GM19467 (cell line): ENCODE results near the gene AJAP1.

Experiments
- ATAC-seq: cut with Tn5 transposase; IDR thresholded peaks from one replicate; pipeline ENCODE4 v1.9.1; 2021; ENCODE audit warnings: mild to moderate bottlenecking, moderate library complexity; ENCODE audit not compliant: unreplicated experiment

The AJAP1 gene

DNA sequence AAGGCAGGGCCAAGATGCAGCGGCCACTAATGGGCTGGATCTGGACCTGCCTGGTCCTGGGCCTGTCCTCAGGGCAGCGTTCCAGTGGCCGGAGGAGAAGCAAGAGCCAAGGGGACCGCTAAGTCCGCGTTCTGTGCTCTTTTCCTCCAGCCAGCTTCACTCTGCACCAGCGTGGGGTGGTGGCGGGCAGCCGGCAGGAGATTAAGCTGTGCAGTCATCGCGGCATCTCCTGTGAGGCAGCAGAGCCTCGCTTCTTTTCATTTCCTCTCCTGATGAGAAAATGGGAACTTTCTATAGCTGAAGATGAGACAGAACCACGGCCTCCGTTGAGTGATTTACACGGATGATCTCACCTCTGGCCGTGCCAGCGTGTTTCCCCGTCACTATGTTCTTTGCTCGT, 43.4 kb downstream of the AJAP1 start:
- no peak for ATAC-seq

DNA sequence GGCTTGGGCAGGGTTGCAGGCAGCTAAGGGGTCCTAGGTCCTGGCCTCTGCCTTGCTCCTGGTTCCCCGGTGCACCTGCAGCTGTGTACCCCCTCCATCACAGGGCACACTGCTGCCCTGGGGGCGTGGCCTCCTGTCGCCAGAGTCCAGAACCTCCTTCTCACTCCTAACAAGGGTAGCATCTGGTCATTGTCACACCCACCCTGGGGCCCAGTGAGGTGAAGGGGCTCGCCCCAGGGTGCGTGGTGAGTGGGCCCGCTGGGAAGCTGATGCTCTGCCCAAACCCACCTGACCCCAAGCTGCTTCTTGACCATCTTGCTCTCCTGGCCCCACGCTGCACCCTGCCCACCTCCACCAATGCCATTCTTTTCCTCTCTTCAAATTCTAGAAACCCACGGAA, 44.5 kb downstream of the AJAP1 start:
- no peak for ATAC-seq

DNA sequence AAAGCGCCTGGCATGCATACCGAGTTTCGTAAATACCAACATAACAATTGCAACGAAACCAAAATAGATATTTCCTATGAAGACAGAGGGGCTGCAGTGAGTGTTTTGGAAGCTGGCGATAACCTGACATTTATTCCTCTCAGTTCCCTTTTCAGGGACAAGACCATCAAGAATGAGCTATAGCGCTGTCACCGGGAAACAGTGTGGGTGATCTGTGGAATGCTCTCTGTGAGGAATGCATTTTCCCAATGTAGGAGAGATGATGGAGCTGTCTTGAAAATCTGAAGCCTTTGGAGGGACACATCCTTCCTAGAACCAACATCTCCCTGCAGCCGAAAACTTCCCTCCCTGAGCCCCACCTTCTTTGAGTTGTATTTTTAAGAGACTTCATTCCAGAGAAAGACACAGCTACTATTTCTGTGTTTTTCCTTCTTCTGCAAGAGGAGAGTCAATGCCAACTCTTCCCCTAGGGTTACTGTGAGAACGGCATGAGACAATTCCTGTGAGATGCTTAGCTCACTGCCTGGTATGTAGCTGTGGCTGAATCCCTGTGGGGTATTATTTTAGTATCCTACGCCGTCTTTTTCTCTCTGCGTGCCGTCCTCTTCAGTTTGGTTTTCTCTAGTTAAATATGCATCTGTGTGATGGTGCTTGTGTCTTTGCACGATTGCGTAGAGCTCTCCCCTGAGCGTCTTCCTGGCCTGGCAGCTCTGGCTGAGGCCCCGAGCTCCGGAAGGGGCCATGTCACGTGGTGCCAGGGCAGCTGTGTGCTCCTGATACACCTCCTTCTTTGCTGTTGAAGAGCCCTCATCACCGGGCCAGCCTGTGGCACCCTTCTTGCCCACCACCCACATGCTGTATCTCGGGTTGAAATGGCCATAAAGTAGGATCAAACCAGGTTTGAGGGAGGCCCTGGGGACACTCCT, 45.2 kb downstream of the AJAP1 start:
- no peak for ATAC-seq

DNA sequence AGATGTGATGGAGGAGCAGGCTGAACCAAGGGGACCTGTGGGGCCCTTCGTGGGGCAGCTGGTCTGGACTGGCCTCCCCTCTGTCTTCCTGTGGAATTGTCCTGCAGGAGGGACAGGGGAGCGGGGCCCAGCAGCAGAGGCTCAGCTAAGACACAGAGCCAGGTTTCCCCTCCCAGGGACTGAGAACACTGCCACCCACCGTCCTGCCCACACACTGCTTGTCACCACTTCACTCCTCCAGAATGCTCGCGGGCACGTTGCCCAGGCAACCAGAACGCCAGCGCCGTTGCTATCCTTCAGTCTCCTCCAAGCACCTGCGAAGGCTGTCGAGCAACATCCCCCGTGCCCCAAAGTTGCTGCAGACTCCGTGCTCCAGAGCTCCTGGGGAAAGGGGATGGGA, 46.4 kb downstream of the AJAP1 start:
- ATAC-seq: no peak

DNA sequence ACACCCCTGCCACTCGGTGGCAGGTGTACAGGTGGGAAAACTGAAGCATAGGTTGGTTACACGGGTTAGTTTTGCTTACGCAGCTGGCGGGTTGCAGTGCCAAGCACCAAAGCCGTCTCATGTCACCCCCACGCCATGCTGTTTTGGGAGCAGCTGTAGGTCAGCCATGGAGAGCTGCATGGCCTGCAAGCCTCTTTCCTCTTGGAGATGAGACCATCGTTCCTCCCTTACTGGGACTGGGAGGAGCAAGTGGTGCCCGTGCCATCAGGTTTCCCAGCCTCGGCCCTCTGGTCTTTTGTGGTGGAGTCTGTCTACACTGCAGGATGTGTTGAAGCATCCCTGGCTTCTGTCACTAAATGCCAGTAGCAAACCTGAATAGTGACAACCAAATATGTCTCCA, 46.9 kb downstream of the AJAP1 start:
- no peak for ATAC-seq

DNA sequence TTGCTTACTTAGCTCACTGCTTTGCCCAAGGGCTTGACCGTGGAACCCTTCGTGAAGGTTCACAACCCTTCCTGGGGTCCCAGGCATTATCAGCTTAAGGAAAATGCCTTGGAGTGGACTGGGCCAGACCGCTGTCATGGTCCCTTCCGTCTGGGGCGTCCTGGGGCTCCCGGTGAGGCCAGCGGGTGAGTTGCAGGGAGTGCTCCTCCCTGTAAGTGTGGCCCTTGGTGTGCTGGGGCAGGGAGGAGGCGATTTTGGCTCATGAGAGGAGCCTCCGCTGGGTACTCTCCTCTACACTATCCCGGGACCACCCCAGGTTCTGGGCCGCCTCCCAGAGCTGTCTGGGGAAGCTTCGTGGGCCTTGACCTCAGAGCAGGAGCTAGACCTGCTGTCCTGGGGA, 48.1 kb downstream of the AJAP1 start:
- ATAC-seq: no peak

DNA sequence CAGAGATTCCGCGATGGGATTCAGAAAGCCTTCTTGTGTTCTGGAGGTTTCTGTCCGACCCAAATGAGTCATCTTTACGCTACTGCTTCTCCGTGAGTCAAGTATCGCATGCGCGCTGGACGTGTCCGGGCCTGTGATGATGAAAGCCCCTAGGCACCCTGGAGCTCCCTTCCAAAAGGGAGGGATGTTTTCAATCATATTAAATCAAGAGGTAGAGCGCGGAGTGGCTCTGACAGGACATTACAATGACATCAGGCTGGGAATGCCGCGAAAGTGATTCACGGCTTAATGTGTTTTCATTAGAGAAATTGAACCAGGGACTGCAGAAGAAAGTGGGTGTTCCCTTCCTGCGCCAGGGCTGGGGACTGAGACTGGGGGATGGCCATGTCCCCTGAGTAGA, 48.5 kb downstream of the AJAP1 start:
- ATAC-seq: no peak

DNA sequence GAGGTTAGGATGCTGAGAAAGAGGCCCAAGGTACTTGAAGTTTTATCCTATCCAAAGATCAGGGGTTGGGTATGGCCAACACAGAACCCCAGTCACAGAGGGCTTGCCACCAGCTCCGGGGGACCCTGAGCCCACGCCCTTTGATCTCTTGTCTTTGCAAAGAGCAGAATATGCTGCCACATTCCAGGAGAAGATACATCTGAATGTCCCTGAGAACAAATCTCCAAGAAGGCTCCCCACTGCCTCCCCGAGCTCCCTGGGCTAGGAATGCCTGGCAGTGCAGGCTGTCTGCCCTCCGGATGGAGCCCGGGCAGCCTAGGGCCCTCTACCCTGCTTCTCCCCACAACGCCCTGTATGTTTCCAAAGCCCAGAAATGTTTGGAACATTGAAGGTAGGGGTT, 49.2 kb downstream of the AJAP1 start:
- ATAC-seq: no peak

DNA sequence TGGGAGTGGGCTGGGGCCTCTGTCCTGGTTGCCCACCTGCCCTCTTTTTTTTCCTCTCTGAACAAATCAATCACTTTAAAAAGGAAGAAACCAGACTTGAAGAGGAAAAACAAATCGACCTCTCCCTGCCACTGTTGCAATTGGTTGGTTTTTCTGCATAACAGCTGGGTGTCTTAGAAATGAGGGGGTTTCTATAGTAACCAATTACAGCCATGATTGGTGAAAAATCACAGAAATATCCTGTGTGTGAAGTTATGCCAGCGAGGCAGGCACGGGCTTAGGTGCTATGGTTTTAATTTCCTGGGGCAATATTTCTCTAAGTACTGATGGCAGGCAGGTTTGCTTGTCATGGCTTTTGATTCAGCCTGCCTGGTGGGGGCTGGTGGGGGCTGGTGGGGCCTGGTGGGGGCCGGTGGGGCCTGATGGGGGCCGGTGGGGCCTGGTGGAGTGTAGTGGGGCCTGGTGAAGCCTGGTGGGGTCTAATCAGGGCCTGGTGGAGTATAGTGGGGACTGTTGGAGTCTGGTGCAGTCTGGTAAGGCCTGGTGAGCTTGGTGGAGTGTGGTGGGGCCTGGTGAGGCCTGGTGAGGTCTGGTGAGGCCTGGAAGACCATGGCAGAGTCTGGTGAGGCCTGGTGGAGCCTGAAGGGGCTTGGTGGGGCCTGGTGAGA, 54.6 kb downstream of the AJAP1 start:
- ATAC-seq: no peak

DNA sequence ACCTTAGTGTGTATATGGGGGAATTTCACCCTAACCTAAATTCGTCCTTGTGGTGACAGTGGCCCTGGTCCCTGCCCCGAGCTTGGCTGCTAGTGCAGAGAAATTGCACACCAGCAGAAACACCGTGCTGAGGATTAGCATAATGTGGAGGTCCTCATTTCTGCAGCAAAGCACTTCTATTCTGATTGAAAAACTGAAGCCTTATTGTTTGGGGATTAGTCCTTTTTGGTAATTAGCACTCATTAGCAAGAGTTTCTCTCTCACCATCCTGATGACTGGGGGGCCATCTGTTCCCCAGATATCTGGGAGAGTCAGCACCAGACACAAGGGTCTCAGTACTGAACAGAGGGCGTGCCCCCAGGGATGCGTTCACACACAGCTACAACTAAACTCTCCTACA, 55.2 kb downstream of the AJAP1 start:
- no peak for ATAC-seq

DNA sequence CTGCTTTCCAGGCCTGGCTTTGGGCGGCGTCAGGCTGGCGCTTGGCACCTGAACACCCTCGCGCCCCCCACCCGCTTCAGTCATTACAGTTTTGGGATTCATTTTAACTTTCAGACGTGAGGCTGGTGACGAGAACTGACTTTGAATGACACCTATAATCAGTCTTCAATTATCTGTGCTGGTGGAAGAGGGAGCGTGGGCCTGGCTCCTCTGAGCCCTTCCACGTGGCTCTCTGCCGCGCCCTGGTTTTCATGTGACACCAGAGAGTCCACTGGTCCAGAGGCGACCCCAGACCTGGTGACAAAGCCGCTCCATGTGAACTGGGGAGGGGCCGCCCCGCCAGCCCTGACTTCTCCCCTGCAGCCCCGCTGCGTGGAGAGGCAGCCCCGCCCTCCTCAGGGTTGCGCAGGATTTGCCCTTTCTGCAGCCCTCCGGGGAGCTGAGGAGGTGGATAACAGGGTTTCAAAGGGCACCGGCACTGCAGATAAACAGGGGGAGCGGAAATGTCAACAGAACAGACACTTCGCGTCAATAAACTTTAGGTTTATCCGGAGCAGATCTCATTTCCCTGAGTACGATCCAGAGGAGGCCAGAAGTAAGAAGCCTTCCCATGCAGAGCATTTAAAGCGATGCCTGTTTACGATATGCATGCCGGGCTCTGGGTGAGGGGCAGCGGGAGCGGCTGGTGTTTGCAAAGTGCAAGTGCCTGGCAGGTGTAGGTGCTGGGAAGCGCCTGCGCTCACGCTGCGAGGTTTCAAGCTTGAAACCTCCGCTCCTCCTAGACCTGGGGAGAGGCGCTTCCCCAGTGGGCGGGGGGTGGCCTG, 56.4 kb downstream of the AJAP1 start:
- no peak for ATAC-seq

DNA sequence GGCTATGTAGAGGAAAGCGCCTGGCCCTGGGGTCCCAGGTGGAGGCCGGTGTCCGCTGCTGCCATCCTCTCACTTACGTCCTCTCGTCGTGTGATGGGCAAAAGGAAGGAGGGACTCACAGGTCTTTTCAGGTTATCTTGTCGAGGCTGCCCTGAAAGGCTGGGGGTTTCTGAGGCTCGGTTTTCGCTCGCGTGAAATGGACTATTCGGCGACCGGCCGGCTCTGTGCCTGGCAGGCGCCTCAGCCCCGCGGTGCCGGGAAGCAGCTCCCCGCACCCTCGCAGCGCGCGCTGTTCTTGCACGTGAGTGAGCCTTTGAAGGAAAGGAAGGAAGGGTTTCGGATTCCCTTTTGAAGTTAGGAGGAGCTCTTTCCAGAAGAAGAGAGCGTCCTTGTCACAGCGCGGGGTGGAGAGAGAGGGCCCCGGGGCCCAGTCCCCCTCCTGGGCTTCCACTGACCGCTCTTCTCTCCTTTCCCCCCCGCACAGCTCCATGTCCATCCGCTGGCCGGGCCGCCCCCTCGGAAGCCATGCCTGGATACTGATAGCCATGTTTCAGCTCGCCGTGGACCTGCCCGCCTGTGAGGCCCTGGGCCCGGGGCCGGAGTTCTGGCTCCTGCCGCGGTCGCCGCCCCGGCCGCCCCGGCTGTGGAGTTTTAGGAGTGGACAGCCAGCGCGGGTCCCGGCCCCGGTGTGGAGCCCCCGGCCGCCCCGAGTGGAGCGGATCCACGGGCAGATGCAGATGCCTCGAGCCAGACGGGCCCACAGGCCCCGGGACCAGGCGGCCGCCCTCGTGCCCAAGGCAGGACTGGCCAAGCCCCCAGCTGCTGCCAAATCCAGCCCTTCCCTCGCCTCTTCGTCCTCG, 57.2 kb downstream of the AJAP1 start:
- no peak for ATAC-seq

DNA sequence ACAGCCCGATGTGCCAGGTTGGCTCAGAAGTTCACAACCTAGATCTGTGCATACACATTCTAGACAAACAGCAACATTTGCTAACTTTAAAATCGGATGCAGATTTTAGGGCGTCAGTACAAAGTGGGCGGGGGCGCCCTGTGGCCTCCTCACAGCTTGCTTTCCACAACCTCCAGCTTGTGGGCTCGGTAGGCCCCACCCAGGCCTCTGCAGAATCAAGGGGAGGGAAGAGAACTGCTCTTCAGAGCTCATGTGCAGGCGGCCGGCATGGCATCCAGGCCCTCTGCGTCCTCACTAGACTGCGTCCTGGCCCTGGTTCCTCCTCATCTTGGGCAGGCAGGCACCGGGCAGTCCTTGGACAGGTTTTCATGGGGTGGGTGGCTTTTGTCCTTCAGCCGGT, 59.3 kb downstream of the AJAP1 start:
- no peak for ATAC-seq

DNA sequence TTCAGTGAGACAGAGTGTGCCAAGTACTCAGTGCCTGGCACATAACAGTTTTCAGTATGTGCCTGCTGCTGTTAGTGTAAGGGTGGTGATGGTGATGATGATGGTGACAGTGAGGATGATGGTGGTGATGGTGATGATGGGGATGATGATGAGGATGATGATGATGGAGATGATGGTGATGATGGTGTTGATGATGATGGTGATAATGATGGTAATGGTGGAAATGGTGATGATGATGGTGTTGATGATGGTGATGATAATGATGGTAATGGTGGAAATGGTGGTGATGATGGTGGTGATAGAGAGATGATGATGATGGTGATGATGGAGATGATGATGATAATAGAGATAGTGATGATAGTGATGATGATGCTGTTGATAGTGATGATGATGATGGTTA, 62.0 kb downstream of the AJAP1 start:
- ATAC-seq: no peak

DNA sequence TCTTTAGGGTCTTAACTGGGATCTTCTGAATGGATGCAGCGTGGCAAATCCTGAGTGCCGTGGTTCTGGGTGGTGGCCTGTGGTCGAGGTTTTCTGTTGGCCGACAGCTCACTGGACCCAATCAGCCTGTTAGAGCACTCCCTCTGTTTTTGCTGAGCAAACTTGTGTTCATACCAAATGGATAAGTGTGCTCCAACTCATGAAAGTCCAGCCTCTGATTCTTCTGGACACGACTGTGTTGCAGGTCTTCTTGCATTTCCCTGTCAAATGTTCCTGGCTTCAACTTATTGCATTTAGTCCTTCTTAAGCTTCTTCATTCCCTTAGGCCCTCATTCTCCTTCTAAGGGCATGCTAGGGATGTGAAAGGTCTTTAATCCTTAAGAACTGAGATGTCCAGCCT, 63.7 kb downstream of the AJAP1 start:
- ATAC-seq: no peak

DNA sequence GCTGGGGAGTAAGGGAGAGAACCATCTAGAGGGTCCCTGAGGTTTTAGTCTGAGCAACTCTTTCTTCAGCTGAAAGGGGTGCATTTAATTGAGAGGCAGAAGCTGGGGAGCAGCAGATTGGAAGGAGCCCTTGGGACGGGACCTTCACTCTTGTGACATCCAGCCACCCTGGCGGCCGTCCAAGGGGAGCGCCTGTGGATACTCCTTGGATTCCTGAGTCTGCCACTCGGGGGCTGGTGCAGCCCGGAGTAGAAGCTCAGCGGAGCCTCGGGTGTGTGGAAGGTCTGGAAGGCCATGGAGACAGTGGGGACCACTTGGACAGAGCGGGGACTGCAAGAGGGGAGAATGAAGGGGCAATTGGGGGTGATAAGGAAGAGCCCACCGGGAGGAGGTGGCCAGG, 68.7 kb downstream of the AJAP1 start:
- no peak for ATAC-seq

DNA sequence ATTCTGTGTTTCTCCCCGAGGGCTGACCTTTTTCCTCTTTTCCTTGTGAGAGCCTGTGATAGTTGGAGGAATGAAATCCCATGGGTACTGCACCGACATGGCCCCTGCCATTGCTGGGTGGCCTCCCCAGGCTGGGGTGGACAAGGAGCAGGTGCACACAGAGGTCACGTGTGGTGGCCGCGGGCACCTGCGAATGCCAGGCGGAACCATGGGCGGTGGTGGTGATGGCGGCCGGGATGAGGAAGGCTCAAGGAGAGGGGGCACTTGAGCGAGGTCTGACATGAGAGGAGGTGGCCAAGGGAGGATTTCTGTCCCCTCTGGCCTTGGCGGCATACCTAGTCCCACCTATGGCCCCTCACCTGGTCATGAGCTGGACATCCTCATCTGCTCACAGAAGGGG, 69.6 kb downstream of the AJAP1 start:
- ATAC-seq: no peak

DNA sequence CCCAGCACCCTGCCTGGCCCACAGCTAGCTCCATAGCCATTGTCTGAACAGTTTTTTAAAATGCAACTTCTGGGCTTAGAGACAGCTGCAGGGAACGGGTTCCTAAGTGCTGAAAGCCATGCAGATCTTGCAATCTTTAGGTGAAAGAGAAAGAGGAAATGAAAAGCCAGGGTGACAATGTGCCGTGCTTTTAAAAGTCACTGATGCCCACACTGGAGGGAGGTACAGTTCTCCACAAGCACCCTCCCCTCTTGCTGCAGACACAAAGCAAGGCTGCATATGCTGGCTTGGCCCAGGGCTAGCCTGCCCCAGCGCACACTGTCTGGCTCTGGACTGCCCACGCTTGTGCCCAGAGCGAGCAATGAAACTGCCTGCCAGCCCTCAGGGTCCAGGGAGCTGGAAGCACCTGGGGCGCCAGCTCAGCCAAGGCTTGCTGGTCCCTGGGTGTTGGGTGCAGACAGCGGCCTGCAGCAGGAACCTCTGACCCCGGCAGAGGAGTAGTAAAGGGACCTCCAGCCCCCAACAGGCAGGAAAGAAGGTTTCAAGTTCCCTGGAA, 70.4 kb downstream of the AJAP1 start:
- no peak for ATAC-seq

DNA sequence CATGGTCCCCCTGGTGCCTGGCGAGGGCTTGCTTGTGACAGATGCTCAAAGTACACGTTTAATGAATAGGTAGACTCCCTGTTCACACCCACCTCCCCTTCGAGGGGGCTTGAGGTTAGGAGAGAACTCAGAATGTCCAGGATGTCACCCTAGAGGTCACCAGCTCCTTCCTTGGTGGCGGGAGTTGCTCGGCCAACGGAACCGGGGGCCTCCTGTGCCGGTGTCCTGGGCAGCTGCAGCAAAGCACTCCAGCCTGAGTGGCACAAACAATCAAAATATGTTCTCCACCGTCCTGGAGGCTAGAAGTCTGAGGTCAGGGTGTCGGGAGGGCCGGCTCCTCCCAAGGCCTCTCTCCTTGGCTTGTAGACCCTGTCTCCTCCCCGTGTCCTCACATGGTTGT, 71.0 kb downstream of the AJAP1 start:
- ATAC-seq: no peak

DNA sequence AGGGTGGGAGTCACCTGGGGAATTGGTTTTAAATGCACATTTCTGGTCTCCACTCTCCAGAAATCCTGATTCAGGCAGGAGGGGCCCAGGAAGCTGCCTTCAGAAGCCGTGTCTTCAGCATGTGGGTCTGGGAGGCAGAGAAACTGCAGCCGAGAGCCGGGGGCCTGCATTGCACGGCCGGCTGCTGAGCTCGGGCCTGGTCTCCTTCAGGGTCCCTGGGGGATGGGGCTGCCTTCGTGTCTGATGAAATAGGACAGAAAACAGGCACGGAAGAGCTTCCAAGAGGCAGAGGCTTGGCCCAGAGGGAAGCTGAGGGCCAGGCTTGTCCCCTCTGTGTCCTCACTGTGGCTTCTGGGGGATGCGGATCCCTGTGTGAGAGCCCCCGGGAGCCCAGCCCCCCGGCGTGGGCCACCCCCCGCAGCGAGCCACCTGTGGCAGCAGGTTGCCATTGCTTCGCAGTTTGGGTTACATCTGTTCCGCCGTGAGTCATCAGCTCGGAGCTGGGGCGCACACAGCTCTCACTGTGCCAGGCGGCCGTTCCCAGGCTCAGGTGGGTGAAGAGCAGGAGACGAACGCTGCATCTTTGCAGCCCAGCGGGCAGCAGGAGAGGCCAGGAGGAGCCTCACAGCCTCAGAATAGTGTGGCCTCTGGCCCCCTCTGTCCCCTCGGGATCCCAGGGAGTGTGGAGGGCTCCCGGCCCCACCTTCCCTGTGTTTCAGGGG, 72.4 kb downstream of the AJAP1 start:
- no peak for ATAC-seq
